ENCODE data around the gene EML6. TPM values are rescaled to one million over a fixed set of nuclear protein-coding genes. Genes with fewer than 3 reads are reported as not detected.

Gene EML6
- total RNA-seq, 1 donor from 2014 or later: 0.63 TPM

DNA sequence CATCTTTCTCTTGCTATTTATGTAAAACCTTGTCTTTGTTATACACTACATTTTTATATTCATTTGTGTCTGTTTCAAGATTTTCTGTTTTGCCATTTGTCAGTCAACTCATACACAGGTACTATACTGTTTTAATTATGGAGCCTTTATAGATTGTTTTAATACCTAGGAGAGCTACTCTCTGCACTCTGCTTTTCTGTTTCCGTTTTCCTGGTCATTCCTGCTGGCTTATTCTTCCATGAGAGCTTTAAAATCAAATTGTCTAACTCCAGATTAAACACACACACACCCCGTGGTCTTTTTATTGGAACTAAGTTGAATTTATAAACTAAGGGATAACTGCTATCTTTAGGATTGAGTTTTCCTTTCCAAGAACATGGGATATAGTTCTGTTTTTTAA is 165.6 kb downstream of the EML6 start:
- Histone ChIP-seq H3K36me3 (ENCODE audit: control insufficient read depth, insufficient read depth, low read length) (no peaks in the 10 kb centered on the region), H3K4me3 (ENCODE audit: low read depth, low read length) (no peak overlapping the region), H3K27me3 (ENCODE audit: control insufficient read depth, insufficient read depth, low read length) (no peaks in the 10 kb centered on the region)
- no peak for DNase-seq (ENCODE audit: low read depth)
- TF ChIP-seq CTCF (IDR thresholded peaks at IDR 0.05; ENCODE audit: insufficient read depth, low read length, poor library complexity, severe bottlenecking): no peak

GRCh38 chr2:54891909-54892308 is 168.4 kb downstream of the EML6 start:
- no peak overlapping the region for H3K4me3 ChIP-seq (ENCODE audit: low read depth, low read length)
- TF ChIP-seq CTCF (IDR thresholded peaks at IDR 0.05; ENCODE audit: insufficient read depth, low read length, poor library complexity, severe bottlenecking): no peak
- H3K27me3 ChIP-seq (ENCODE audit: control insufficient read depth, insufficient read depth, low read length): no peaks in the 10 kb centered on the region
- H3K36me3 ChIP-seq (ENCODE audit: control insufficient read depth, insufficient read depth, low read length): no peaks in the 10 kb centered on the region
- no peak for DNase-seq (ENCODE audit: low read depth)

GRCh38 chr2:54894467-54894866 is 171.0 kb downstream of the EML6 start:
- H3K36me3 ChIP-seq (ENCODE audit: control insufficient read depth, insufficient read depth, low read length): no peaks in the 10 kb centered on the region
- no peak for TF ChIP-seq CTCF (IDR thresholded peaks at IDR 0.05; ENCODE audit: insufficient read depth, low read length, poor library complexity, severe bottlenecking)
- DNase-seq (ENCODE audit: low read depth): no peak
- H3K27me3 ChIP-seq (ENCODE audit: control insufficient read depth, insufficient read depth, low read length): no peaks in the 10 kb centered on the region
- H3K4me3 ChIP-seq (ENCODE audit: low read depth, low read length): no peak overlapping the region

- H3K4me3 ChIP-seq (ENCODE audit: low read depth, low read length): no peak overlapping the region
- no peaks in the 10 kb centered on the region for H3K36me3 ChIP-seq (ENCODE audit: control insufficient read depth, insufficient read depth, low read length)
- H3K27me3 ChIP-seq (ENCODE audit: control insufficient read depth, insufficient read depth, low read length): no peaks in the 10 kb centered on the region
- TF ChIP-seq CTCF (IDR thresholded peaks at IDR 0.05; ENCODE audit: insufficient read depth, low read length, poor library complexity, severe bottlenecking): no peak
- DNase-seq (ENCODE audit: low read depth): no peak
These were observed 172.3 kb downstream of the EML6 start for GRCh38 chr2:54895730-54896129.

- Histone ChIP-seq H3K36me3 (ENCODE audit: control insufficient read depth, insufficient read depth, low read length) (no peaks in the 10 kb centered on the region), H3K4me3 (ENCODE audit: low read depth, low read length) (no peak overlapping the region), H3K27me3 (ENCODE audit: control insufficient read depth, insufficient read depth, low read length) (no peaks in the 10 kb centered on the region)
- no peak for TF ChIP-seq CTCF (IDR thresholded peaks at IDR 0.05; ENCODE audit: insufficient read depth, low read length, poor library complexity, severe bottlenecking)
- DNase-seq (ENCODE audit: low read depth): no peak
These were observed 174.2 kb downstream of the EML6 start for GRCh38 chr2:54897420-54898310.

Data from kidney epithelial cell (primary cell).